Right cardiac atrium (tissue), 5 donors: ENCODE measurements around the gene ERC2. TPM values are rescaled to one million over a fixed set of nuclear protein-coding genes. Genes with fewer than 3 reads are reported as not detected.

Experiments
- ATAC-seq, 2 donors: fragments of 200-7000 bp; cut with Tn5 transposase; one replicate each; pipeline versions ENCODE4 v1.8.0 to v1.9.1; 2020; ENCODE audit warnings: moderate library complexity in 2 of 2, mild to moderate bottlenecking in 1 of 2
- DNase-seq, 3 donors: peaks; one replicate each; pipeline ENCODE4 v3.0.0-alpha.2; 2020
- H3K27ac ChIP-seq: one replicate; pipeline ENCODE4 v1.5.1; 2013; ENCODE audit warnings: mild to moderate bottlenecking, low read length, control low read depth, moderate library complexity
- H3K27me3 ChIP-seq: one replicate; pipeline ENCODE4 v1.6.1; 2013; ENCODE audit not compliant: control insufficient read depth, insufficient read depth
- H3K4me1 ChIP-seq: one replicate; pipeline ENCODE4 v1.6.1; 2013; ENCODE audit warnings: low read length; ENCODE audit not compliant: control insufficient read depth, insufficient read depth
- H3K4me3 ChIP-seq: one replicate; pipeline ENCODE4 v1.5.1; 2013; ENCODE audit warnings: low read length, control low read depth
- H3K9me3 ChIP-seq: one replicate; pipeline ENCODE4 v1.6.1; 2013; ENCODE audit warnings: low read length; ENCODE audit not compliant: control insufficient read depth
- WGBS: extraction: QIAGEN DNeasy Blood & Tissue Kit; methylation state at CpG from one replicate; pipeline ENCODE4 v1.1.7; 2013; 5-methylcytosine and 5-hydroxymethylcytosine counted together
- intact Hi-C, 4 donors: fragments of 100-400 bp; cut with DNase I; formaldehyde crosslinking; loops; one replicate each; pipeline versions ENCODE4 v1.11.0 to v1.14.0; 2022 to 2023
- polyA plus RNA-seq: library from polyadenylated mRNA; stranded (reverse); fragments of 200-250 nt; gene quantifications from one replicate; pipeline ENCODE4 v1.2.3, GENCODE V29; 2013
- total RNA-seq, 4 donors: library from RNA; stranded (reverse); fragmentation: NEBNext Ultra II Directional; extraction: Animal tissue kit (Norgen Biotek cat#: 25700); gene quantifications; one replicate each; pipeline ENCODE4 v1.2.1, GENCODE V29; 2021
- donor health status: healthy with polysubstance abuse.
- donor health status: DM: no; HTN: yes; CAD: no.
- donor health status: DM: no; HTN: no; CAD: no.
- donor health status: DM: no; HTN: yes; CAD: no; lungs with severe emphysema.
- donor health status: DM: yes; HTN: yes; CAD: no.

ERC2 gene
- total and polyA plus RNA-seq, 5 donors = 1.5 to 9.2 (median 3.8) TPM

DNA sequence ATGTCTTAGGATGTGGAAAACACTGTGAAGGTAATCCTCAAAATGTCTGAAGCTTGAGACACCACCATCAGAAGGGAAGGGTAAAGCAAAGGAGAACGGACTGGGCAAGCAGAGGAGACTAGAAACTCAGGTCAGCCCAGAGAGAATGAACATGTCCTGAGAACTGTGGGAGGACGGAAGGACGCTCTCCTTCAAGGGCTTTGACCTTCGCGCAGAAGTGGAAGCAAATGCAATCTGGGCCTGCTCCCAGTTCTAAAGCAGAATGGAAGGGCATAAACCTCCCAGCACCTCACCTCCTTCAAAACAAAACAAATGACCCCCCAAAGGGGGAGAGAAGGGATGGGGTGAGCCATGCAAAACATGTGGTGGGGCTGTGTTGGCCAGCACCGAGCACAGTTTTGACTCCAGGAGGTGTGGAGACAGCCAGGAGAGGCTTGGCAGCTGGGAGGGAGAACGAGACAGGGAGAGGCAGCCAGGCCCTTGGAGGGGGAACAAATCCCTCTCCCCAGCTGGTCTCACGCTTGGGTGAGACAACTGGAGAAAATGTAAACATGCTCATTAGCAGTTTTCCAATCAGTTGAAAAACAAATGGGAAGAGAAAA lies 758.8 kb downstream of the ERC2 start:
- ATAC-seq (peak; percentile 47 to 51), DNase-seq (peak in 2 of 3 donors; percentile 50 to 53)
- Histone ChIP-seq H3K9me3 (no peaks in the 10 kb centered on the region), H3K4me1 (peaks cover 2% of the 10 kb centered on the region), H3K27ac (no peak overlapping the region), H3K27me3 (no peaks in the 10 kb centered on the region), H3K4me3 (no peak overlapping the region)
- intact Hi-C loops = loop anchor here in 1 of 4 donors (10.0 kb wide), 1 partner anchor 135 kb away; no protein-coding TSS in a partner anchor
- WGBS = 47% methylated on average over 8 of the region's 8 CpGs

- no peak for ATAC-seq
- peak overlapping the region; percentile 23 for H3K27ac ChIP-seq
- no peaks in the 10 kb centered on the region for H3K27me3 ChIP-seq
- intact Hi-C loops = loop anchor here in 1 of 4 donors (10.0 kb wide), 1 partner anchor 134 kb away; no protein-coding TSS in a partner anchor
- H3K4me1 ChIP-seq = peaks cover 2% of the 10 kb centered on the region
- WGBS = 90% methylated on average over 7 of the region's 7 CpGs
- H3K4me3 ChIP-seq = no peak overlapping the region
- no peaks in the 10 kb centered on the region for H3K9me3 ChIP-seq
- no peak for DNase-seq
Measured at GRCh38 chr3:55708921-55709320, 759.3 kb downstream of the ERC2 start.

GRCh38 chr3:55708242-55708641 lies 760.0 kb downstream of the ERC2 start:
- Histone ChIP-seq H3K27me3 (no peaks in the 10 kb centered on the region), H3K9me3 (no peaks in the 10 kb centered on the region), H3K4me3 (no peak overlapping the region), H3K27ac (peak overlapping the region; percentile 56), H3K4me1 (peaks cover 2% of the 10 kb centered on the region)
- DNase-seq (no peak), ATAC-seq (peak in 1 of 2 donors; percentile 62)
- intact Hi-C loops = loop anchor here in 1 of 4 donors (10.0 kb wide), 1 partner anchor 133 kb away; no protein-coding TSS in a partner anchor
- WGBS = 57% methylated on average over 3 of the region's 3 CpGs

DNA sequence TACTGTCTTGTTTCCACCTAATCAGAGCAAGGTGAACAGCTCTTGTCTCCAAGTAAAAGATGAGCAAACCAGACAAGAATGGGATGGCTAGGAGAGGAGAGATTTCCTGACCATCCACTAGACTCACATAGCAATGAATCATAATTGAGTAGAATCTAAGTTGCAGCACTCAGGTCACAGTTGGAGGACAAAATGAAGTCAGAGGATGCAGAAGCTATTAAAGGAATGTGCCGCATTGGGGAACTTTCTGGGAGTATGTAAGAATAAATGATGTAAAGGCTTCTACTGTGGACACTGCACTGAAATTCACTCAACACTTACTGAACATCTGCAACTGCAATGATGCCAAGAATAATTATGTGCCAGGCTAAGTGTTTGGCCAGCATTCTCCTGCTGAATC lies 763.7 kb downstream of the ERC2 start:
- no peaks in the 10 kb centered on the region for H3K9me3 ChIP-seq
- intact Hi-C loops = loop anchor here in 1 of 4 donors (10.0 kb wide), 1 partner anchor 130 kb away; no protein-coding TSS in a partner anchor
- H3K27me3 ChIP-seq = no peaks in the 10 kb centered on the region
- H3K4me1 ChIP-seq = peaks cover 2% of the 10 kb centered on the region
- no peak overlapping the region for H3K4me3 ChIP-seq
- ATAC-seq (no peak), DNase-seq (no peak)
- WGBS = 0% methylated on average over 1 of the region's 1 CpG
- no peak overlapping the region for H3K27ac ChIP-seq

DNA sequence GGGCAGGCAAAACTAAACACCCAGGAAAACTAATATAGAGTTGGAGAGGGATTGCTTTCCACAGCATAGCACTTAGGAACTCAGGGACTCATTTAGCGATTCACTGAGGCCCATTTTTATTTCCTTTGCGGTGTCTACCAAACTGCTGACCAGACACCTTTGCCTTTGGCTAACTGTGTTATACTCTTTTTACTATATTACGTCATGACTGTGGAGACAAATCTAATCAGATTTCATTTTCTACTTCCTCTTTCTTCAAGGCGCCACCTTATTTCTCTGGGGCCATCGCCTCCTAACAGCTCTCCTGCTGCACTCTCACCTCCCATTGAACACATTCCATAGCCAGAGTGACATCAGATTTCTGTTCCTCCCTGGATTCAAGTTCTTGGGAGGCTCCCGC lies 765.4 kb downstream of the ERC2 start:
- DNase-seq (no peak), ATAC-seq (no peak)
- H3K9me3 ChIP-seq = no peaks in the 10 kb centered on the region
- H3K27me3 ChIP-seq = no peaks in the 10 kb centered on the region
- intact Hi-C loops = loop anchor here in 1 of 4 donors (10.0 kb wide), 1 partner anchor 128 kb away; no protein-coding TSS in a partner anchor
- 91% methylated on average over 6 of the region's 6 CpGs for WGBS
- no peak overlapping the region for H3K27ac ChIP-seq
- H3K4me3 ChIP-seq = no peak overlapping the region
- no peaks in the 10 kb centered on the region for H3K4me1 ChIP-seq

- no peak overlapping the region for H3K4me3 ChIP-seq
- 51% methylated on average over 3 of the region's 3 CpGs for WGBS
- ATAC-seq = no peak
- no peak for DNase-seq
- intact Hi-C loops = loop anchor here in 1 of 4 donors (10.0 kb wide), 1 partner anchor 127 kb away; no protein-coding TSS in a partner anchor
- no peaks in the 10 kb centered on the region for H3K27me3 ChIP-seq
- H3K4me1 ChIP-seq = no peaks in the 10 kb centered on the region
- H3K27ac ChIP-seq = no peak overlapping the region
- no peaks in the 10 kb centered on the region for H3K9me3 ChIP-seq
Measured at GRCh38 chr3:55701997-55702396, 766.3 kb downstream of the ERC2 start.

DNA sequence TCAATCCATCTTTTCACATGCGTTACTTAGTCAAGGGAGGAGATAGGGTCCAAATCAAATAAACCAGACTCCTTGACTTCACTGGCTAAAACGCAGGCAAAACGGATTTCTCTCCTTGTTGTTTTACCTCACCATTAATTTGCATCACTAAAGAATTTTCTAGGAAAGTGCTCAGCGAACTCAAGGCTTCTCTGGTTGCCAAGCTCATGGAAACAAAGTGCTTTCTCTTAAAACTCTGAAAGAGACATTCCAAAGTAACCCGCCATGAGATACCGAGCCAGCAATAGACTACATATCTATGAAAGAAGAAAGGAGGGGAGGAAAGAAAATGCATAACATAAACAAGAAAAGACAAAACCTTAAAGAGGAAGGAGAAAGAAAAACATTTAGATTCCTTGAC lies 769.4 kb downstream of the ERC2 start:
- H3K9me3 ChIP-seq = no peaks in the 10 kb centered on the region
- no peaks in the 10 kb centered on the region for H3K4me1 ChIP-seq
- intact Hi-C loops = no loop called here
- WGBS = 64% methylated on average over 6 of the region's 6 CpGs
- no peak overlapping the region for H3K27ac ChIP-seq
- no peaks in the 10 kb centered on the region for H3K27me3 ChIP-seq
- H3K4me3 ChIP-seq = no peak overlapping the region
- no peak for ATAC-seq
- DNase-seq = no peak

DNA sequence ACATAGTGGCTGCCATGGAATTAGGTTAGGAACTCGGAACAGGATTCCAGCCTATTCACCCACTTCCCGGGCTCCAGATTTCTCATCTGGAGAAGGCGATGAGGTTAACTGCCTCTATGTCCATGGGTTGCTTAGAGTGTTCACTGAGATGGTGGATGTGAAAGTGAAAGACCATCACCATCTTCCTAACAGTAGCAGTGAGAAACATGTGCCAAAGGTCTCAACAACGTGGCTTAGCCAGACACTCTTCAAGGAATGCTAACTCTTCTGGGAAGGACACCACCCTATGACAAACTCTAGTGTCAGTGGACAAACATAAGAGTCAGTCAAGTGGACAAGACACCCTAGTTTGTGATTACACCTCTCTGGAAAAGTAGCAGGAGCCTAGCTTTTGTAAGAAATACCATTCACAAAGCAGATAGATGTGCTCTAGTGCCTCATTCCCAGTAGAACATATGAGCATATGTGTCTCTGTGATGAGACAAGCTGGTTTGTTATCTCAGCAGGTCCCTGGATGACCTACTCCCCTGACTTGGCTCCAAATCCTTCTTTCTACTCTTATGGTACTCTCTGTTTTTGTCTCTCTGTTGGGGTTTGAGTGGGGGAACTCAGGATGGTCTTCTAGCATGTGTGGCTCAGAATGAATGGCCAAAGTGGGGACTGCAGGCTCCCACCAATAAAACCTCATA lies 770.9 kb downstream of the ERC2 start:
- DNase-seq (no peak), ATAC-seq (no peak)
- Histone ChIP-seq H3K4me3 (no peak overlapping the region), H3K9me3 (no peaks in the 10 kb centered on the region), H3K4me1 (no peaks in the 10 kb centered on the region), H3K27ac (no peak overlapping the region), H3K27me3 (no peaks in the 10 kb centered on the region)
- intact Hi-C loops = no loop called here
- 85% methylated on average over 4 of the region's 4 CpGs for WGBS

DNA sequence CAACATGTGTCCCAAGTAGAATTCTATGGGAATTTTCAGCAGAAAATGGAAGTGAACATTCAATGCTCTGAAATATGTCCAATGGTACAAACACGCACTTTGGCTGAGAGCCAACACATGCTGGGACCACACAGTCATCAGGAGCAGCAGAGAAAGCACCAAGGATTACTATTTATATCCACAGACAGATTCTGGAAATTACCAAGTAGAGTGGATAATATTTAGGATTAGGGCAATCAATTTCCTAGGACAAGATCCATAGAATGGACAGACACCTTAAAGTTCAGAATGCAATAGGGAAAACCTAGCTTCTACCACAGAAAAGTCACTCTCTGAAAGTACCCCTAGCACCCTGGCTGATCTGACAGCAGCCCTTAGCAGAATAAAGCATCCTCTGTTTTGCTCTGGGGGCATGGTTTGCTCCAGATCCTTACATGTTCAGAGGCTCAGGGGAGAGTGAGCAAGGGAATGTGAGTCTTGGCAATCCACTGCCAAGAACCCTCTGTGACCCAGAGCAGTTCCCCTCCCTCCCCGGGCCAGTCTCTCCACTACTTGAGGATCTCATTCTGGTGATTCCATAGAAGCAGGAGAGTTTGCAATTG lies 775.2 kb downstream of the ERC2 start:
- Histone ChIP-seq H3K27ac (no peak overlapping the region), H3K4me3 (no peak overlapping the region), H3K9me3 (no peaks in the 10 kb centered on the region), H3K4me1 (no peaks in the 10 kb centered on the region), H3K27me3 (no peaks in the 10 kb centered on the region)
- ATAC-seq = no peak
- intact Hi-C loops = no loop called here
- 35% methylated on average over 2 of the region's 2 CpGs for WGBS
- DNase-seq = peak in 1 of 3 donors; percentile 51

DNA sequence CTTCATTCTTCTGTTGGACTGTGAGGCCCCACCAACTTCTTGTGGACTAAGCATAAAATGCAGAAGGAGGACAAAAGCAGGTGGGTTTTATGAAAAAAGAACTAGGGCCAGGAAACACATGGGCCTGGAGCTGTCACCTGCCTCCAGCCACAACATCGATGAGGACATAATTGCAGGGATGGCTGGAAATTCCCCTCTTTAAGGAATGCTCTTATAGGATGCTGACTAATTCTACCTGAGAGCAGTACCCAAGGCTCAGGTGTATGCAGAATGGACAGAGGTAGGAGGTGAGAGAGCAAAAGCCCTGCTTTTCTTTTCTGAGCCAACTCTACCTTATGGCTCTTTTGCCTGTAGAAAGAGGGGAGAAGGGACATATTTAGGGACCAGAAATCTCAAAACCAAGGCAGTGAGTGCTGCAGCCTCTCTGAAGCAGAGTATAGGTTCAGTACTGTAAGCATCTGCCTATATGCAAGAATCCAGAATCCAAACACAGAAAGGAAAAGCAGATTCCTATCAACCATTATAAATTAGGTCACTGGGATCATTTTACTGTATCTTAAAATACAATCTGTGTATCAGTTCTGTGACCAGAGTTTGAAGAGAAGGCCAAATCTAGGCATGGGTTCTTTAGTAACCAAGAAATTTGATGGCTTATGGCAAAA lies 775.8 kb downstream of the ERC2 start:
- H3K9me3 ChIP-seq = no peaks in the 10 kb centered on the region
- no peak for DNase-seq
- no peaks in the 10 kb centered on the region for H3K4me1 ChIP-seq
- no peaks in the 10 kb centered on the region for H3K27me3 ChIP-seq
- intact Hi-C loops = no loop called here
- no peak for ATAC-seq
- H3K27ac ChIP-seq = no peak overlapping the region
- 82% methylated on average over 1 of the region's 1 CpG for WGBS
- no peak overlapping the region for H3K4me3 ChIP-seq

DNA sequence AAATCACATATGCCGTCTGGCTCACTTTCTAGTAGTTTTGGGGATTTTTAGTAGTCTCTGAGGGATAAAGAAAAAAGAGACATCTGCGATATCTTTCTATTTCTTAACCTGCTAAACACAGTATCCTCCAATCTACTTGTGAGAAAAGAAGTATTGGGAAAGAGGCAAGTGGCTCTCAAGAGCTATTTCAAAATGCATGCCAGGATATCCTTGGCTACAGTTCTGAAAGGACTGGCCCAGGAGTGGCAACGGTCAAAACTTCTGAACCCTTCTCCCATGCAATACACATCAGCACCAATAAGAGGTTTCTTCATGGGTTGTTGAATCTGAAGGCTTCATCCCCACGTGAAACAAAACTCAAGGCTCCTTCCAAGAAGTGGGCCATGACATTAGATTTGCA lies 777.1 kb downstream of the ERC2 start:
- WGBS = 70% methylated on average over 4 of the region's 4 CpGs
- H3K9me3 ChIP-seq = no peaks in the 10 kb centered on the region
- ATAC-seq = no peak
- peaks cover 2% of the 10 kb centered on the region for H3K4me1 ChIP-seq
- intact Hi-C loops = no loop called here
- no peak overlapping the region for H3K4me3 ChIP-seq
- DNase-seq = no peak
- no peaks in the 10 kb centered on the region for H3K27me3 ChIP-seq
- H3K27ac ChIP-seq = no peak overlapping the region
